Right cardiac atrium (tissue), 5 donors: ENCODE measurements around the gene CDKN2AIPNL. TPM values are rescaled to one million over a fixed set of nuclear protein-coding genes. Genes with fewer than 3 reads are reported as not detected.
"Not testable (repeated sequence)": the region's sequence is repeated elsewhere in the genome, so short reads cannot be mapped to it uniquely, and the experiment has no call there.

Source experiments
- ATAC-seq, 2 donors: fragments of 200-7000 bp; cut with Tn5 transposase; one replicate each; pipeline versions ENCODE4 v1.8.0 to v1.9.1; 2020; ENCODE audit warnings: moderate library complexity in 2 of 2, mild to moderate bottlenecking in 1 of 2
- DNase-seq, 3 donors: peaks; one replicate each; pipeline ENCODE4 v3.0.0-alpha.2; 2020
- H3K27ac ChIP-seq: one replicate; pipeline ENCODE4 v1.5.1; 2013; ENCODE audit warnings: mild to moderate bottlenecking, low read length, control low read depth, moderate library complexity
- H3K27me3 ChIP-seq: one replicate; pipeline ENCODE4 v1.6.1; 2013; ENCODE audit not compliant: control insufficient read depth, insufficient read depth
- H3K4me1 ChIP-seq: one replicate; pipeline ENCODE4 v1.6.1; 2013; ENCODE audit warnings: low read length; ENCODE audit not compliant: control insufficient read depth, insufficient read depth
- H3K4me3 ChIP-seq: one replicate; pipeline ENCODE4 v1.5.1; 2013; ENCODE audit warnings: low read length, control low read depth
- H3K9me3 ChIP-seq: one replicate; pipeline ENCODE4 v1.6.1; 2013; ENCODE audit warnings: low read length; ENCODE audit not compliant: control insufficient read depth
- WGBS: extraction: QIAGEN DNeasy Blood & Tissue Kit; methylation state at CpG from one replicate; pipeline ENCODE4 v1.1.7; 2013; 5-methylcytosine and 5-hydroxymethylcytosine counted together
- intact Hi-C, 4 donors: fragments of 100-400 bp; cut with DNase I; formaldehyde crosslinking; loops; one replicate each; pipeline versions ENCODE4 v1.11.0 to v1.14.0; 2022 to 2023
- polyA plus RNA-seq: library from polyadenylated mRNA; stranded (reverse); fragments of 200-250 nt; gene quantifications from one replicate; pipeline ENCODE4 v1.2.3, GENCODE V29; 2013
- total RNA-seq, 4 donors: library from RNA; stranded (reverse); fragmentation: NEBNext Ultra II Directional; extraction: Animal tissue kit (Norgen Biotek cat#: 25700); gene quantifications; one replicate each; pipeline ENCODE4 v1.2.1, GENCODE V29; 2021
- donor health status: healthy with polysubstance abuse.
- donor health status: DM: no; HTN: yes; CAD: no.
- donor health status: DM: no; HTN: no; CAD: no.
- donor health status: DM: no; HTN: yes; CAD: no; lungs with severe emphysema.
- donor health status: DM: yes; HTN: yes; CAD: no.

Gene CDKN2AIPNL
- total and polyA plus RNA-seq, 5 donors, result 33.5 to 71.3 (median 41.4) TPM

- ATAC-seq (peak; percentile 39 to 64), DNase-seq (no peak)
- intact Hi-C loops, result no loop called here
- no peaks in the 10 kb centered on the region for H3K9me3 ChIP-seq
- no peaks in the 10 kb centered on the region for H3K4me1 ChIP-seq
- H3K27me3 ChIP-seq, result no peaks in the 10 kb centered on the region
- 68% methylated on average over 2 of the region's 2 CpGs for WGBS
- H3K4me3 ChIP-seq, result no peak overlapping the region
- H3K27ac ChIP-seq, result no peak overlapping the region
These were observed 13.0 kb downstream of the CDKN2AIPNL start for GRCh38 chr5:134398609-134399155.

GRCh38 chr5:134397196-134397595 lies 14.5 kb downstream of the CDKN2AIPNL start:
- no peaks in the 10 kb centered on the region for H3K27me3 ChIP-seq
- DNase-seq, result no peak
- 88% methylated on average over 2 of the region's 2 CpGs for WGBS
- intact Hi-C loops, result no loop called here
- H3K4me3 ChIP-seq, result no peak overlapping the region
- no peak overlapping the region for H3K27ac ChIP-seq
- no peaks in the 10 kb centered on the region for H3K4me1 ChIP-seq
- H3K9me3 ChIP-seq, result no peaks in the 10 kb centered on the region
- peak in 1 of 2 donors; percentile 27 for ATAC-seq

GRCh38 chr5:134396274-134396673 lies 15.4 kb downstream of the CDKN2AIPNL start:
- Histone ChIP-seq H3K4me1 (no peaks in the 10 kb centered on the region), H3K4me3 (no peak overlapping the region), H3K27me3 (no peaks in the 10 kb centered on the region), H3K27ac (no peak overlapping the region), H3K9me3 (no peaks in the 10 kb centered on the region)
- 88% methylated on average over 4 of the region's 4 CpGs for WGBS
- intact Hi-C loops, result no loop called here
- ATAC-seq, result no peak
- no peak for DNase-seq

- no peak for ATAC-seq
- intact Hi-C loops, result no loop called here
These were observed 16.7 kb downstream of the CDKN2AIPNL start for GRCh38 chr5:134394932-134395331.

GRCh38 chr5:134392301-134392700 lies 19.4 kb downstream of the CDKN2AIPNL start:
- intact Hi-C loops, result no loop called here
- no peak overlapping the region for H3K4me3 ChIP-seq
- DNase-seq (no peak), ATAC-seq (no peak)
- H3K27me3 ChIP-seq, result no peaks in the 10 kb centered on the region
- H3K27ac ChIP-seq, result no peak overlapping the region
- H3K9me3 ChIP-seq, result no peaks in the 10 kb centered on the region
- no peaks in the 10 kb centered on the region for H3K4me1 ChIP-seq
- WGBS, result 93% methylated on average over 2 of the region's 2 CpGs

More at GRCh38 chr5:134394932-134395331, 16.7 kb downstream of the CDKN2AIPNL start:
- no peaks in the 10 kb centered on the region for H3K9me3 ChIP-seq
- H3K27ac ChIP-seq, result no peak overlapping the region
- no peaks in the 10 kb centered on the region for H3K4me1 ChIP-seq
- no peak for DNase-seq
- H3K27me3 ChIP-seq, result no peaks in the 10 kb centered on the region
- H3K4me3 ChIP-seq, result no peak overlapping the region
- WGBS, result 91% methylated on average over 7 of the region's 7 CpGs

GRCh38 chr5:134387443-134387842 lies 24.2 kb downstream of the CDKN2AIPNL start:
- no peak for ATAC-seq
- H3K4me3 ChIP-seq, result no peak overlapping the region
- H3K9me3 ChIP-seq, result no peaks in the 10 kb centered on the region
- no peaks in the 10 kb centered on the region for H3K4me1 ChIP-seq
- DNase-seq, result no peak
- no peak overlapping the region for H3K27ac ChIP-seq
- WGBS, result 98% methylated on average over 1 of the region's 1 CpG
- no peaks in the 10 kb centered on the region for H3K27me3 ChIP-seq
- intact Hi-C loops, result no loop called here

GRCh38 chr5:134383980-134384697 lies 27.5 kb downstream of the CDKN2AIPNL start:
- Histone ChIP-seq H3K4me1 (no peaks in the 10 kb centered on the region), H3K9me3 (no peaks in the 10 kb centered on the region), H3K4me3 (no peak overlapping the region), H3K27ac (no peak overlapping the region), H3K27me3 (no peaks in the 10 kb centered on the region)
- no peak for ATAC-seq
- 66% methylated on average over 4 of the region's 4 CpGs for WGBS
- DNase-seq, result no peak
- intact Hi-C loops, result no loop called here

- DNase-seq, H3K4me3 ChIP-seq, H3K27me3 ChIP-seq, H3K4me1 ChIP-seq, H3K27ac ChIP-seq, intact Hi-C loops, ATAC-seq, H3K9me3 ChIP-seq: not testable (repeated sequence)
- WGBS, result 98% methylated on average over 2 of the region's 2 CpGs
These were observed 29.5 kb downstream of the CDKN2AIPNL start for GRCh38 chr5:134382204-134382603.

- H3K9me3 ChIP-seq, result no peaks in the 10 kb centered on the region
- H3K4me1 ChIP-seq, result no peaks in the 10 kb centered on the region
- ATAC-seq (no peak), DNase-seq (no peak)
- no peak overlapping the region for H3K27ac ChIP-seq
- no peaks in the 10 kb centered on the region for H3K27me3 ChIP-seq
- no peak overlapping the region for H3K4me3 ChIP-seq
- WGBS, result 86% methylated on average over 5 of the region's 5 CpGs
- intact Hi-C loops, result no loop called here
These were observed 31.3 kb downstream of the CDKN2AIPNL start for GRCh38 chr5:134380346-134380745.

GRCh38 chr5:134374232-134374631 lies 37.4 kb downstream of the CDKN2AIPNL start:
- H3K9me3 ChIP-seq, result no peaks in the 10 kb centered on the region
- ATAC-seq, result no peak
- H3K27me3 ChIP-seq, result no peaks in the 10 kb centered on the region
- no peak for DNase-seq
- intact Hi-C loops, result no loop called here
- no peak overlapping the region for H3K27ac ChIP-seq
- WGBS, result 80% methylated on average over 3 of the region's 3 CpGs
- H3K4me3 ChIP-seq, result no peak overlapping the region
- H3K4me1 ChIP-seq, result peaks cover 6% of the 10 kb centered on the region

GRCh38 chr5:134373633-134374032 lies 38.0 kb downstream of the CDKN2AIPNL start:
- H3K27ac ChIP-seq, H3K4me1 ChIP-seq, H3K27me3 ChIP-seq, ATAC-seq, intact Hi-C loops, H3K9me3 ChIP-seq, DNase-seq: not testable (repeated sequence)
- peak overlapping the region; percentile 79 for H3K4me3 ChIP-seq
- 94% methylated on average over 5 of the region's 5 CpGs for whole genome bisulfite sequencing
